ENCODE data around the gene USP22. TPM values are rescaled to one million over a fixed set of nuclear protein-coding genes. Genes with fewer than 3 reads are reported as not detected.

Gene USP22
- total RNA-seq, 1 donor from 2014 or later: 192 TPM

- no peaks in the 10 kb centered on the region for H3K79me2 ChIP-seq (ENCODE audit: low read depth)
- Mint-ChIP-seq H3K4me1 (peaks cover 8% of the 10 kb centered on the region), H3K27me3 (ENCODE audit: insufficient read depth, low read depth) (peaks cover 4% of the 10 kb centered on the region), H3K27ac (peak overlapping the region; percentile 26), H3K9me3 (no peaks in the 10 kb centered on the region), H3K4me3 (no peak overlapping the region), H3K36me3 (no peaks in the 10 kb centered on the region)
- H3F3A ChIP-seq (ENCODE audit: low read depth): no peaks in the 10 kb centered on the region
- DNase-seq (ENCODE audit: low spot score): no peak
- H4K20me1 ChIP-seq (ENCODE audit: low read depth): no peaks in the 10 kb centered on the region
- H3K4me3 ChIP-seq: no peak overlapping the region
- no peaks in the 10 kb centered on the region for H3K9me3 ChIP-seq (ENCODE audit: low read depth)
- no peaks in the 10 kb centered on the region for H3K36me3 ChIP-seq
- no peak overlapping the region for H2AFZ ChIP-seq (replicated peaks)
- H3K27me3 ChIP-seq: no peaks in the 10 kb centered on the region
- no peak overlapping the region for H3K9ac ChIP-seq
- no peak overlapping the region for H3K4me2 ChIP-seq
- TF ChIP-seq EZH2phosphoT487 (IDR thresholded peaks at IDR 0.05): no peak
- TF ChIP-seq EZH2 (IDR thresholded peaks at IDR 0.05): no peak
- TF ChIP-seq CTCF (IDR thresholded peaks at IDR 0.05): no peak
- peaks cover 3% of the 10 kb centered on the region for H3K4me1 ChIP-seq
- no peak overlapping the region for H3K27ac ChIP-seq
Measured at GRCh38 chr17:21061971-21062526, 19.2 kb upstream of the USP22 start.

- no peak overlapping the region for H3K27ac ChIP-seq
- no peaks in the 10 kb centered on the region for H3K36me3 ChIP-seq
- no peaks in the 10 kb centered on the region for H3F3A ChIP-seq (ENCODE audit: low read depth)
- Mint-ChIP-seq H3K4me3 (no peak overlapping the region), H3K27ac (no peak overlapping the region), H3K36me3 (no peaks in the 10 kb centered on the region), H3K9me3 (no peaks in the 10 kb centered on the region), H3K4me1 (peaks cover 8% of the 10 kb centered on the region), H3K27me3 (ENCODE audit: insufficient read depth, low read depth) (peaks cover 4% of the 10 kb centered on the region)
- H3K4me3 ChIP-seq: no peak overlapping the region
- no peaks in the 10 kb centered on the region for H3K27me3 ChIP-seq
- H4K20me1 ChIP-seq (ENCODE audit: low read depth): no peaks in the 10 kb centered on the region
- peaks cover 3% of the 10 kb centered on the region for H3K4me1 ChIP-seq
- no peak for DNase-seq (ENCODE audit: low spot score)
- no peaks in the 10 kb centered on the region for H3K9me3 ChIP-seq (ENCODE audit: low read depth)
- no peak overlapping the region for H2AFZ ChIP-seq (replicated peaks)
- H3K4me2 ChIP-seq: no peak overlapping the region
- TF ChIP-seq EZH2phosphoT487 (IDR thresholded peaks at IDR 0.05) (no peak), EZH2 (IDR thresholded peaks at IDR 0.05) (no peak)
- H3K9ac ChIP-seq: no peak overlapping the region
- H3K79me2 ChIP-seq (ENCODE audit: low read depth): no peaks in the 10 kb centered on the region
Measured at GRCh38 chr17:21061158-21061835, 18.5 kb upstream of the USP22 start.

GRCh38 chr17:21059761-21060160 is 16.9 kb upstream of the USP22 start:
- Histone ChIP-seq H3K4me2 (no peak overlapping the region), H3K36me3 (no peaks in the 10 kb centered on the region), H3K27ac (no peak overlapping the region), H3K9me3 (ENCODE audit: low read depth) (no peaks in the 10 kb centered on the region), H2AFZ (replicated peaks) (no peak overlapping the region), H3F3A (ENCODE audit: low read depth) (no peaks in the 10 kb centered on the region), H3K4me1 (peaks cover 3% of the 10 kb centered on the region), H3K27me3 (no peaks in the 10 kb centered on the region), H3K9ac (no peak overlapping the region), H3K4me3 (no peak overlapping the region), H4K20me1 (ENCODE audit: low read depth) (no peaks in the 10 kb centered on the region), H3K79me2 (ENCODE audit: low read depth) (no peaks in the 10 kb centered on the region)
- no peak overlapping the region for H3K4me3 Mint-ChIP-seq
- TF ChIP-seq EZH2 (IDR thresholded peaks at IDR 0.05): no peak
- TF ChIP-seq EZH2phosphoT487 (IDR thresholded peaks at IDR 0.05): no peak
- no peak for TF ChIP-seq CTCF (IDR thresholded peaks at IDR 0.05)
- H3K27me3 Mint-ChIP-seq (ENCODE audit: insufficient read depth, low read depth): peaks cover 4% of the 10 kb centered on the region
- no peak overlapping the region for H3K27ac Mint-ChIP-seq
- DNase-seq (ENCODE audit: low spot score): no peak
- peaks cover 5% of the 10 kb centered on the region for H3K4me1 Mint-ChIP-seq
- H3K9me3 Mint-ChIP-seq: no peaks in the 10 kb centered on the region
- no peaks in the 10 kb centered on the region for H3K36me3 Mint-ChIP-seq

Data from neural progenitor cell (in vitro differentiated cells).